Right lobe of liver (tissue), 4 donors: Measurements from ENCODE around the gene KCNN3.

Experiments
- POLR2A ChIP-seq: fragments of 450-650 bp; IDR thresholded peaks from one replicate; pipeline ENCODE4 v1.6.1; 2017; ENCODE audit warnings: antibody characterized with exemption, mild to moderate bottlenecking
- TF ChIP-seq, protein P1 (sequence below), 4 donors: fragments of 200-600 bp in 3 of 4; fragments of 450-650 bp in 1 of 4; IDR thresholded peaks; one replicate each; pipeline versions ENCODE4 v1.5.1 to v1.8.0; 2016 to 2022; ENCODE audit warnings: antibody characterized with exemption in 4 of 4, mild to moderate bottlenecking in 2 of 4
- donor health status: DM: no; HTN: no; CAD: no.
- donor health status: DM: no; HTN: no; CAD: no.
- donor health status: DM: no; HTN: yes; CAD: no.

- TF ChIP-seq POLR2A: no peak
- TF ChIP-seq, protein P1, sequence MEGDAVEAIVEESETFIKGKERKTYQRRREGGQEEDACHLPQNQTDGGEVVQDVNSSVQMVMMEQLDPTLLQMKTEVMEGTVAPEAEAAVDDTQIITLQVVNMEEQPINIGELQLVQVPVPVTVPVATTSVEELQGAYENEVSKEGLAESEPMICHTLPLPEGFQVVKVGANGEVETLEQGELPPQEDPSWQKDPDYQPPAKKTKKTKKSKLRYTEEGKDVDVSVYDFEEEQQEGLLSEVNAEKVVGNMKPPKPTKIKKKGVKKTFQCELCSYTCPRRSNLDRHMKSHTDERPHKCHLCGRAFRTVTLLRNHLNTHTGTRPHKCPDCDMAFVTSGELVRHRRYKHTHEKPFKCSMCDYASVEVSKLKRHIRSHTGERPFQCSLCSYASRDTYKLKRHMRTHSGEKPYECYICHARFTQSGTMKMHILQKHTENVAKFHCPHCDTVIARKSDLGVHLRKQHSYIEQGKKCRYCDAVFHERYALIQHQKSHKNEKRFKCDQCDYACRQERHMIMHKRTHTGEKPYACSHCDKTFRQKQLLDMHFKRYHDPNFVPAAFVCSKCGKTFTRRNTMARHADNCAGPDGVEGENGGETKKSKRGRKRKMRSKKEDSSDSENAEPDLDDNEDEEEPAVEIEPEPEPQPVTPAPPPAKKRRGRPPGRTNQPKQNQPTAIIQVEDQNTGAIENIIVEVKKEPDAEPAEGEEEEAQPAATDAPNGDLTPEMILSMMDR (IDR thresholded peaks at IDR 0.05): no peak
Measured at GRCh38 chr1:154808909-154809262, 61.2 kb downstream of the KCNN3 start.
